Measurements from ENCODE around the gene CYSRT1.

DNA sequence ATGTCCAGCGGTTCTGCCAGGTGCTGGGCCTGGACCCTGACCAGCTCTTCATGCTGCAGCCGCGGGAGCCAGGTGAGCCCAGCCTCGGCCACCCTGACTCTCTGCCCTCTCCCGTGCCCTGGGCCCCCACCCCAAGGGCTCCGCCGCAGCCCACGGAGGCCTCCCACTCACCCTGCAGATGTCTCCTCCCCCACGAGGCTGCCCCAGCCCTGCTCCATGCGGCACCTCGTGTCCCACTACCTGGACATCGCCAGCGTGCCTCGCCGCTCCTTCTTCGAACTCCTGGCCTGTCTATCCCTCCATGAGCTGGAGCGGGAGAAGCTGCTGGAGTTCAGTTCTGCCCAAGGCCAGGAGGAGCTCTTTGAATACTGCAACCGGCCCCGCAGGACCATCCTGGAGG, 10.4 kb upstream of the CYSRT1 start:
- TF ChIP-seq, protein P1, sequence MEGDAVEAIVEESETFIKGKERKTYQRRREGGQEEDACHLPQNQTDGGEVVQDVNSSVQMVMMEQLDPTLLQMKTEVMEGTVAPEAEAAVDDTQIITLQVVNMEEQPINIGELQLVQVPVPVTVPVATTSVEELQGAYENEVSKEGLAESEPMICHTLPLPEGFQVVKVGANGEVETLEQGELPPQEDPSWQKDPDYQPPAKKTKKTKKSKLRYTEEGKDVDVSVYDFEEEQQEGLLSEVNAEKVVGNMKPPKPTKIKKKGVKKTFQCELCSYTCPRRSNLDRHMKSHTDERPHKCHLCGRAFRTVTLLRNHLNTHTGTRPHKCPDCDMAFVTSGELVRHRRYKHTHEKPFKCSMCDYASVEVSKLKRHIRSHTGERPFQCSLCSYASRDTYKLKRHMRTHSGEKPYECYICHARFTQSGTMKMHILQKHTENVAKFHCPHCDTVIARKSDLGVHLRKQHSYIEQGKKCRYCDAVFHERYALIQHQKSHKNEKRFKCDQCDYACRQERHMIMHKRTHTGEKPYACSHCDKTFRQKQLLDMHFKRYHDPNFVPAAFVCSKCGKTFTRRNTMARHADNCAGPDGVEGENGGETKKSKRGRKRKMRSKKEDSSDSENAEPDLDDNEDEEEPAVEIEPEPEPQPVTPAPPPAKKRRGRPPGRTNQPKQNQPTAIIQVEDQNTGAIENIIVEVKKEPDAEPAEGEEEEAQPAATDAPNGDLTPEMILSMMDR (IDR thresholded peaks at IDR 0.05), result no peak
- TF ChIP-seq EZH2 (IDR thresholded peaks at IDR 0.05; ENCODE audit: borderline replicate concordance, insufficient read depth, low read depth, low read length, poor library complexity, severe bottlenecking), result no peak
